Stimulated activated CD4-positive, alpha-beta T cell treated with anti-CD3 and anti-CD28 coated beads, TNF-alpha, amount 100 ng/mL, for 4 hours (primary cell): ENCODE measurements around the gene HNRNPC.
"Not testable (repeated sequence)": the region's sequence is repeated elsewhere in the genome, so short reads cannot be mapped to it uniquely, and the experiment has no call there.

Experiments
- DNase-seq, 3 experiments: peaks; one replicate each; pipeline ENCODE4 v3.0.0-alpha.2; 2020; ENCODE audit warnings: low read depth in 3 of 3

HNRNPC gene

DNA sequence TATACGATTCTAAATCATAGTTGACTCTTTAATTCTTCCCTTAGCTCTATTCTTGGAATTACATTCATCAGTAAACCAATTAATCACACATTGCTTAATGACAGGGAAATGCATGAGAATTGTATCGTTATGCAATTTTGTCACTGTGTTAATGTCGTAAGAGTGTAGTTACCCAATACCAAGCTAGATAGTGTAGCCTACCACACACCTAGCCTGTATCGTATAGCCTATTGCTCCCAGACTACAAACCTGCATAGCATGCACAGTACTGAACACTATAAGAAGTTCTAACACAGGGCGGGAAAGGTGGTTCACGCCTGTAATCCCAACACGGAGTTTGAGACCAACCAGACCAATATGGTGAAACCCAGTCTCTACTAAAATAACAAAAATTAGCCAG is 24.7 kb downstream of the HNRNPC start:
- DNase-seq: no peak

DNA sequence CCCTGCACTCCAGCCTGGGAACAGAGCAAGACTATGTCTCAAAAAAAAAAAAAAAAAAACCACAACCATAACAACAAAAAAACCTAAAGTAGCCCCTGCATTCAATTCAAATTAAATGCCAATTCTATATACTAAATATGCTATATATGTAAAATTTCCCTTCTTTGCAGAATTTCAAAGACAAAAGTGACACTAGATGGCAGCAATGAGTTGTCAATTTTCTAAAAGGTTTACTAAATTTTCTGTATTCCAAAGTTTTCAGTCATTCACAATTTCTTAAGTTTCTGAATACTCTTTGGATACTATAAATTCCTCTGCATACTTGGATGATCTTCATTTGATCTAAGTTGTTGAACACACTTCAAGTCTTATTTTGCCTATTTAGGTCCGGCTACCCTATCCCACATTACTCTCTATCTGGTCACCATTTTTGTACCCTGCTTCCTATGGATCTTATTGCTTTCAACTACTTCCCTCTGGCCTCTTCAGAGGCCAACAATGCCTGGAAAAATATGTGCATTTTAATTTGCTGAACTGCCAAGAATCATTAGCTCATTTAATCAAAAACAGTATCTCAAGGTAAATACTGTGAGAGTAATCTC is 27.9 kb downstream of the HNRNPC start:
- DNase-seq: no peak

DNA sequence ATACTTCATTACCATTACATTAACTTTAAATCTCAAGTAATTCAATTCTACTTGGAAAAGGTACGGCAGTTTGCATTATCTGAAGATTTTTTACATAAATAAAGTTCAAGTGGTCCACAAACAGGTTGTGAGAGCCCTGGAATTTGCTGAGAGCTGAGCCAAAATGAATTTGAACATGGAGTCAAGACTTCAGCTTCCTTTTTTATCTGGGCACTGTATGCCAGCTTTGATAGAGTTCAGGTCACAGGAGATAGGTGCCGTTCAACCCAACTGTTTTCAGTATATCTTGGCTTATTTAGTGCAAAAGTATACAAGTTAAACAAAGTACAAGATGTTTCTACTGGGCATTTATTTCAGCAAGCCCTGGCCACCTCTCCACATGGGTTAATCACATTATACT is 28.8 kb downstream of the HNRNPC start:
- no peak for DNase-seq

GRCh38 chr14:21238823-21239518 is 30.3 kb downstream of the HNRNPC start:
- no peak for DNase-seq

- no peak for DNase-seq
These were observed 32.1 kb downstream of the HNRNPC start for GRCh38 chr14:21236948-21237797.

GRCh38 chr14:21234112-21234511 is 35.1 kb downstream of the HNRNPC start:
- no peak for DNase-seq

DNA sequence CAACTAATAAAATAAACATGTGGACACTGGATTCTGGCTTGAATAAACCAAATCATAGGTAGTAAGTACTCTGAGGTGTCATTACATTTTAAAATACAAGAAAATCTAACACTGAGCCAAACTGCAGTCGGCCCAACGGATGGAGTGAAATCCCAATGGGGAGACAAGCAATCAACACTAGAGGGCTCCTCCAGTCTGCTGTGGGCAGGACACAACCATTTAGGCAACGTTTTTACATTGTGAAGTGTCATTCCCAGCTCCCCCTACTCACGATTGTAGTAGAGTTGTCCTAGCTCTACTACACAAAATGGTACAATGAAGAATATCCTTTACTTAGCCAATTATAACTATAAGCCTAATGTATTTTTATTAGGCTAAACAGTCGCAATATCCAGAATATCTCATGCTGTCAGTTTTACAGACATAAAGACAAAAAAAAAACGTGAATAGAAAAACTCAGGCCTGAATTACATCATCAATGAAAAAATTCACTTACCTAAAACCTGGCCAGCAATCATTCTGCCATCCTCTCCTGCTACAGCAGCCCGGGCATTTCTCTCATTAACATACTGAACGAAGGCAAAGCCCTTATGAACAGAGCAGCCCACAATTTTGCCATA is 35.7 kb downstream of the HNRNPC start:
- no peak for DNase-seq

- no peak for DNase-seq
These were observed 38.1 kb downstream of the HNRNPC start for GRCh38 chr14:21231020-21231652.

GRCh38 chr14:21229821-21230220 is 39.4 kb downstream of the HNRNPC start:
- no peak for DNase-seq

- no peak for DNase-seq
These were observed 41.3 kb downstream of the HNRNPC start for GRCh38 chr14:21227981-21228380.

- DNase-seq: no peak
These were observed 42.1 kb downstream of the HNRNPC start for GRCh38 chr14:21227150-21227549.

DNA sequence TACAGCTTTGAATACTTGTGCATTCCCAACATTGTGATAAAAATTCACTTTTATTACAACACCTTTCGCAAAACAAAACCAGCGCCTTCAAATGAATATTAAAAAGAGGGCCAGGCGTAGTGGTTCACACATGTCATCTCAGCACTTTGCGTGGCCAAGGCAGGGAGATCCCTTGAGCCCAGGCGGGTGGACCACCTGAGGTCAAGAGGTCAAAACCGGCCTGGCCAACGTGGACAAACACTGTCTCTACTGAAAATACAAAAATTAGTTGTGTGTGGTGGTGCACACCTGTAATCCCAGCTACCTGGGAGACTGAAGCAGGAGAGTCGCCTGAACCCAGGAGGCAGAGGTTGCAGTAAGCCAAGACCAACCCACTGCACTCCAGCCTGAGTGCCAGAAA is 42.8 kb downstream of the HNRNPC start:
- no peak for DNase-seq

DNA sequence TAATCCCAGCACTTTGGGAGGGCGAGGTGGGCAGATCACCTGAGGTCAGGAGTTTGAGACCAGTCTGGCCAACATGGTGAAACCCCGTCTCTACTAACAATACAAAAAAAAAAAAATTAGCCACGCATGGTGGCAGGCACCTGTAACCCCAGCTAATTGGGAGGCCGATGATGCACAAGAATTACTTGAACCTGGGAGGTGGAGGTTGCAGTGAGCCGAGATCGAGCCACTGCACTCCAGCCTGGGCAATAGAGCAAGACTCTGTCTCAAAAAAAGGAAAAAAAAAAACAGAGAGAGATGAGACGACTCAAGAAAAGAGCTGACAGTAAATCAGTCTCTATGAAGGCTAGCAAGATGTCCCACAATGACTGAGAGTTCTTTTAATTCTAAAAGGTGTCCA is 44.1 kb downstream of the HNRNPC start:
- not testable (repeated sequence) for DNase-seq

GRCh38 chr14:21220874-21221477 is 48.3 kb downstream of the HNRNPC start:
- no peak for DNase-seq

DNA sequence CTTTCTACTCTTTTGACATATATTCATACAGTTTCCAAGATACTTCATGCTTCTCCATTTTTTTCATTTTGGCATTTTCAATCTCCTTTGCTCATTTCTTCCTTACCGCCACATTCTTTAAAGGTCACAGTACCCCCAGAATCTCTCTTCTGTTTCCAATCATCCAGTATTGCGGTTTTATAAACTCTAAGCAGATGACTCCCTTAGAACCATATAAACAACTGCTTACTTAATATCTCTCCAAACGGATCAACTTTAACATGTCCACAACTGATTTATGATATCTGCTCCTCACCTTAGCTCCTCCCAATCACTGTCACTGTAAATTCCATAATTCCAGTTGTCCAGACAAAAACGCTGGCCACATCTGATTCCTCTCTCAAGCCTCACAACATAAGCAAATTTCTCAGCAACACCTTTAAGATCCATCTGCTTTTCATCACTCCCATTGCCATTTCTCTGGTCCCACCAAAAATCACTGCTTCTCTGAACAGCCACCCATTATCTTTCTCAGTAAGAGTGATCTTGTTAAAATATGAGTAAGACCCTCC is 49.6 kb downstream of the HNRNPC start:
- DNase-seq: no peak

DNA sequence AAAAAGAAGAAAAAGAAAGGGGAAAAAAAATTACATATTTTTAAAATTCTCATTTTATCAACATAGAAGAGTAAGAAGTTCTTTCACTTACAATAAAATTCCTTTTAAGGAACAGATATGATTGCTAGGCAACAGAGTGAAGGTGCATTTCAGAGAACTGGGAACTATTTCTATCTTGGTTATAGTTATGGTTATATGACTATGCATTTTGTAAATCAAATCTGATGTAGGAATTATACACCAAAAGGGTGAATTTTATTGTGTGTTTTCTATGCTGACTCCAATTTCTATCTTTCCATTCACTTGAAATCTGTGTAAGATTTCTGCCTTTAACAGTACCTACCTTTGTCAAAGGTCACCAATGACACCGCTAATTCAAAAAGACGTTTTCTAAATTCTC is 50.1 kb downstream of the HNRNPC start:
- no peak for DNase-seq

DNA sequence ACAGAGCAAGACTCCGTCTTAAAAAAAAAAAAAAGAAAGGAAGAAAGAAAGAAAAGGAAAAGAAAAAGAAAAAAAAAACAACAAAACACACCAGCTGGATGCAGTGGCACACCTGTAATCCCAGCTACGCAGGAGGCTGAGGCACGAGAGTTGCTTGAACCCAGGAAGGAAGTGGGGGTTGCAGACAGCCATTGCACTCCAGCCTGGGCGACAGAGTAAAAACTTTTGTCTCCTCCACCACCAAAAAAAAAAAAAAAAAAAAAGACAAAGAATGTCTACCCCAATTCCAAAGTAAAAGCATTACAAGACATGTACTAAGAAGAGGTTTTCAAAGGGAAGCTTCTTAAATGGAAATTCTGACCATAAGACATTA is 53.4 kb downstream of the HNRNPC start:
- no peak for DNase-seq

- DNase-seq: no peak
These were observed 53.9 kb downstream of the HNRNPC start for GRCh38 chr14:21215130-21215878.

- no peak for DNase-seq
These were observed 55.6 kb downstream of the HNRNPC start for GRCh38 chr14:21213652-21214051.

GRCh38 chr14:21212824-21213223 is 56.4 kb downstream of the HNRNPC start:
- not testable (repeated sequence) for DNase-seq
